ENCODE measurements around the gene RARB. TPM values are rescaled to one million over a fixed set of nuclear protein-coding genes. Genes with fewer than 3 reads are reported as not detected.

Gene RARB
- total RNA-seq, 1 donor from 2014 or later: 0.26 TPM

- DNase-seq (ENCODE audit: low read depth) (no peak), FAIRE-seq (no peak)
- Histone ChIP-seq H3K36me3 (ENCODE audit: control insufficient read depth, insufficient read depth, low read length) (no peaks in the 10 kb centered on the region), H3K27me3 (ENCODE audit: control insufficient read depth, insufficient read depth, low read length) (no peaks in the 10 kb centered on the region), H3K4me3 (ENCODE audit: low read depth, low read length) (no peak overlapping the region)
- TF ChIP-seq CTCF (IDR thresholded peaks at IDR 0.05; ENCODE audit: insufficient read depth, low read length, severe bottlenecking): no peak
Observed at GRCh38 chr3:25573386-25574171, 145.5 kb downstream of the RARB start.

GRCh38 chr3:25574172-25574765 lies 146.2 kb downstream of the RARB start:
- DNase-seq (ENCODE audit: low read depth): no peak
- Histone ChIP-seq H3K4me3 (ENCODE audit: low read depth, low read length) (no peak overlapping the region), H3K36me3 (ENCODE audit: control insufficient read depth, insufficient read depth, low read length) (no peaks in the 10 kb centered on the region), H3K27me3 (ENCODE audit: control insufficient read depth, insufficient read depth, low read length) (no peaks in the 10 kb centered on the region)
- no peak for FAIRE-seq
- TF ChIP-seq CTCF (IDR thresholded peaks at IDR 0.05; ENCODE audit: insufficient read depth, low read length, severe bottlenecking): no peak

GRCh38 chr3:25575001-25575400 lies 146.9 kb downstream of the RARB start:
- H3K36me3 ChIP-seq (ENCODE audit: control insufficient read depth, insufficient read depth, low read length): no peaks in the 10 kb centered on the region
- no peak for FAIRE-seq
- no peak for TF ChIP-seq CTCF (IDR thresholded peaks at IDR 0.05; ENCODE audit: insufficient read depth, low read length, severe bottlenecking)
- H3K4me3 ChIP-seq (ENCODE audit: low read depth, low read length): no peak overlapping the region
- DNase-seq (ENCODE audit: low read depth): no peak
- no peaks in the 10 kb centered on the region for H3K27me3 ChIP-seq (ENCODE audit: control insufficient read depth, insufficient read depth, low read length)

GRCh38 chr3:25576146-25576545 lies 148.1 kb downstream of the RARB start:
- TF ChIP-seq CTCF (IDR thresholded peaks at IDR 0.05; ENCODE audit: insufficient read depth, low read length, severe bottlenecking): no peak
- H3K4me3 ChIP-seq (ENCODE audit: low read depth, low read length): no peak overlapping the region
- H3K36me3 ChIP-seq (ENCODE audit: control insufficient read depth, insufficient read depth, low read length): no peaks in the 10 kb centered on the region
- no peak for FAIRE-seq
- H3K27me3 ChIP-seq (ENCODE audit: control insufficient read depth, insufficient read depth, low read length): no peaks in the 10 kb centered on the region
- DNase-seq (ENCODE audit: low read depth): no peak

GRCh38 chr3:25576831-25577454 lies 148.9 kb downstream of the RARB start:
- H3K27me3 ChIP-seq (ENCODE audit: control insufficient read depth, insufficient read depth, low read length): no peaks in the 10 kb centered on the region
- FAIRE-seq (no peak), DNase-seq (ENCODE audit: low read depth) (no peak)
- H3K36me3 ChIP-seq (ENCODE audit: control insufficient read depth, insufficient read depth, low read length): no peaks in the 10 kb centered on the region
- H3K4me3 ChIP-seq (ENCODE audit: low read depth, low read length): no peak overlapping the region
- TF ChIP-seq CTCF (IDR thresholded peaks at IDR 0.05; ENCODE audit: insufficient read depth, low read length, severe bottlenecking): no peak
